Spleen (tissue), 11 donors: ENCODE results near the gene BCL2L11. TPM values are rescaled to one million over a fixed set of nuclear protein-coding genes. Genes with fewer than 3 reads are reported as not detected.

Source experiments
- DNase-seq: peaks from one replicate; pipeline ENCODE4 v3.0.0-alpha.2; 2020
- H3K27ac ChIP-seq, 8 donors: fragments of 200-600 bp; sonication (generic) in 7 of 8; 1 replicate in 4 of 8; 2 replicates in 4 of 8; pipeline versions ENCODE4 v1.5.0 to v1.8.0; 2016 to 2021; ENCODE audit warnings: inconsistent platforms in 4 of 8, mild to moderate bottlenecking in 4 of 8, moderate library complexity in 1 of 8
- H3K27me3 ChIP-seq, 7 donors: fragments of 200-600 bp; sonication (generic) in 6 of 7; replicated peaks in 1 of 7; 1 replicate in 4 of 7; 2 replicates in 3 of 7; pipeline versions ENCODE4 v1.5.0 to v1.8.0; 2016 to 2021; ENCODE audit warnings: inconsistent platforms in 3 of 7, mild to moderate bottlenecking in 1 of 7
- H3K36me3 ChIP-seq, 6 donors: fragments of 200-600 bp; sonication (generic) in 5 of 6; 1 replicate in 4 of 6; 2 replicates in 2 of 6; pipeline versions ENCODE4 v1.5.0 to v1.8.0; 2016 to 2021; ENCODE audit warnings: inconsistent platforms in 2 of 6
- H3K4me1 ChIP-seq, 6 donors: fragments of 200-600 bp; sonication (generic) in 5 of 6; 1 replicate in 3 of 6; 2 replicates in 3 of 6; pipeline versions ENCODE4 v1.5.0 to v1.8.0; 2016 to 2021; ENCODE audit warnings: inconsistent platforms in 3 of 6
- H3K4me3 ChIP-seq, 8 donors: fragments of 200-600 bp; sonication (generic) in 7 of 8; 1 replicate in 4 of 8; 2 replicates in 4 of 8; pipeline versions ENCODE4 v1.5.0 to v1.8.0; 2016 to 2021; ENCODE audit warnings: inconsistent platforms in 4 of 8, mild to moderate bottlenecking in 4 of 8, moderate library complexity in 2 of 8
- H3K9me3 ChIP-seq, 8 donors: fragments of 200-600 bp; sonication (generic) in 7 of 8; 1 replicate in 4 of 8; 2 replicates in 4 of 8; pipeline versions ENCODE4 v1.5.0 to v1.8.0; 2016 to 2021; ENCODE audit warnings: inconsistent platforms in 4 of 8
- CTCF ChIP-seq, 11 experiments: fragments of 200-600 bp in 7 of 11; fragments of 450-650 bp in 4 of 11; sonication (generic) in 4 of 11; IDR thresholded peaks in 8 of 11; conservative IDR thresholded peaks in 3 of 11; 1 replicate in 7 of 11; 2 replicates in 4 of 11; pipeline versions ENCODE4 v1.4.0 to v1.8.0; 2016 to 2021; ENCODE audit warnings: antibody characterized with exemption in 11 of 11, inconsistent platforms in 4 of 11, mild to moderate bottlenecking in 1 of 11
- POLR2A ChIP-seq, 3 donors: fragments of 450-650 bp; IDR thresholded peaks; one replicate each; pipeline ENCODE4 v1.5.1; 2017; ENCODE audit warnings: antibody characterized with exemption in 3 of 3, mild to moderate bottlenecking in 1 of 3
- POLR2AphosphoS5 ChIP-seq, 3 donors: sonication (generic); formaldehyde crosslinking; IDR thresholded peaks; one replicate each; pipeline ENCODE4 v1.5.1; 2017; ENCODE audit warnings: antibody characterized with exemption in 3 of 3
- WGBS, 5 donors: extraction: QIAGEN DNeasy Blood & Tissue Kit in 3 of 5; methylation state at CpG; one replicate each; pipeline versions ENCODE4 v1.1.5 to v1.1.7; 2013 to 2018; 5-methylcytosine and 5-hydroxymethylcytosine counted together
- intact Hi-C: fragments of 100-400 bp; cut with DNase I; formaldehyde crosslinking; loops from one replicate; pipeline ENCODE4 v1.15.0; 2023; ENCODE audit warnings: low total_unique reads
- polyA plus RNA-seq, 3 donors: library from polyadenylated mRNA; stranded (reverse); fragments of 200-250 nt; gene quantifications; one replicate each; pipeline ENCODE4 v1.2.1, GENCODE V29; 2013
- total RNA-seq, 7 donors: library from RNA; depleted of rRNA in 3 of 7; stranded (reverse); fragments of >200 nt in 3 of 7; fragmentation: NEBNext Ultra II Directional in 4 of 7; extraction: Animal tissue kit (Norgen Biotek cat#: 25700) in 4 of 7; gene quantifications; one replicate each; pipeline versions ENCODE4 v1.1.0 to v1.2.1, GENCODE V29; 2016 to 2021
- donor health status: healthy with polysubstance abuse.
- donor health status: DM: no; HTN: no; CAD: no; lungs with moderate emphysema.
- donor health status: DM: no; HTN: no; CAD: no.
- donor health status: Bipolar disorder and iron deficiency.
- donor health status: healthy.
- donor health status: DM: no; HTN: no; CAD: no.
- donor health status: DM: yes; HTN: yes; CAD: no.

Gene BCL2L11
- total and polyA plus RNA-seq, 10 donors, result 4.6 to 95.2 (median 38.4) TPM

GRCh38 chr2:111100087-111100764, 20.5 kb upstream of the BCL2L11 start:
- no peak overlapping the region for H3K27ac ChIP-seq
- WGBS, 5 donors, result 74 to 78% (median 77%) methylated on average over 5 of the region's 5 CpGs
- H3K27me3 ChIP-seq, result no peaks in the 10 kb centered on the region
- intact Hi-C loops, result no loop called here
- peaks cover 0 to 6% (median 0%) of the 10 kb centered on the region in 6 donors for H3K4me1 ChIP-seq
- H3K9me3 ChIP-seq, result no peaks in the 10 kb centered on the region
- TF ChIP-seq CTCF (IDR thresholded peaks at IDR 0.05 in 8 of 11, conservative IDR thresholded peaks at IDR 0.05 in 3 of 11), result no peak
- no peak for TF ChIP-seq POLR2AphosphoS5 (IDR thresholded peaks at IDR 0.05)
- no peak overlapping the region for H3K4me3 ChIP-seq
- H3K36me3 ChIP-seq, result no peaks in the 10 kb centered on the region
- no peak for DNase-seq

- DNase-seq, result no peak
- intact Hi-C loops, result no loop called here
- H3K4me1 ChIP-seq, result peaks cover 0 to 6% (median 0%) of the 10 kb centered on the region in 6 donors
- no peak overlapping the region for H3K4me3 ChIP-seq
- no peaks in the 10 kb centered on the region for H3K9me3 ChIP-seq
- no peaks in the 10 kb centered on the region for H3K27me3 ChIP-seq
- WGBS, 5 donors, result 51 to 78% (median 70%) methylated on average over 5 of the region's 5 CpGs
- no peaks in the 10 kb centered on the region for H3K36me3 ChIP-seq
- no peak overlapping the region for H3K27ac ChIP-seq
- TF ChIP-seq POLR2AphosphoS5 (IDR thresholded peaks at IDR 0.05) (no peak), POLR2A (IDR thresholded peaks at IDR 0.05) (no peak), CTCF (IDR thresholded peaks at IDR 0.05 in 8 of 11, conservative IDR thresholded peaks at IDR 0.05 in 3 of 11) (peak in 4 of 11 experiments; percentile 18 to 28 (median 24))
These were observed 19.9 kb upstream of the BCL2L11 start for GRCh38 chr2:111100765-111101162.

GRCh38 chr2:111101592-111101991, 19.1 kb upstream of the BCL2L11 start:
- H3K9me3 ChIP-seq, result no peaks in the 10 kb centered on the region
- H3K27ac ChIP-seq, result no peak overlapping the region
- H3K4me1 ChIP-seq, result peaks cover 0 to 6% (median 0%) of the 10 kb centered on the region in 6 donors
- H3K36me3 ChIP-seq, result no peaks in the 10 kb centered on the region
- TF ChIP-seq POLR2AphosphoS5 (IDR thresholded peaks at IDR 0.05) (no peak), CTCF (IDR thresholded peaks at IDR 0.05 in 8 of 11, conservative IDR thresholded peaks at IDR 0.05 in 3 of 11) (no peak), POLR2A (IDR thresholded peaks at IDR 0.05) (no peak)
- WGBS, 5 donors, result 80 to 93% (median 83%) methylated on average over 2 of the region's 2 CpGs
- no peaks in the 10 kb centered on the region for H3K27me3 ChIP-seq
- no peak overlapping the region for H3K4me3 ChIP-seq
- intact Hi-C loops, result no loop called here
- no peak for DNase-seq

- TF ChIP-seq CTCF (IDR thresholded peaks at IDR 0.05 in 8 of 11, conservative IDR thresholded peaks at IDR 0.05 in 3 of 11) (no peak), POLR2A (IDR thresholded peaks at IDR 0.05) (no peak), POLR2AphosphoS5 (IDR thresholded peaks at IDR 0.05) (no peak)
- H3K9me3 ChIP-seq, result no peaks in the 10 kb centered on the region
- H3K4me3 ChIP-seq, result no peak overlapping the region
- WGBS, 5 donors, result 85 to 100% (median 95%) methylated on average over 2 of the region's 2 CpGs
- no peaks in the 10 kb centered on the region for H3K36me3 ChIP-seq
- H3K4me1 ChIP-seq, result peaks cover 0 to 6% (median 0%) of the 10 kb centered on the region in 6 donors
- intact Hi-C loops, result no loop called here
- H3K27ac ChIP-seq, result no peak overlapping the region
- H3K27me3 ChIP-seq, result no peaks in the 10 kb centered on the region
- no peak for DNase-seq
These were observed 18.5 kb upstream of the BCL2L11 start for GRCh38 chr2:111102216-111102615.
